22Rv1 (cell line): ENCODE data around the gene CARMIL1.

ENCODE experiments used
- H3K27ac ChIP-seq: fragments of 450-650 bp; 2 replicates; pipeline ENCODE4 v1.5.1; 2017
- CTCF ChIP-seq: fragments of 450-650 bp; IDR thresholded peaks from 2 replicates; pipeline ENCODE4 v1.5.1; 2017; ENCODE audit warnings: mild to moderate bottlenecking
- ZFX ChIP-seq: fragments of 450-650 bp; IDR thresholded peaks from 2 replicates; pipeline ENCODE4 v1.6.1; 2017; ENCODE audit warnings: antibody characterized with exemption, borderline replicate concordance

The CARMIL1 gene

GRCh38 chr6:25366903-25367545, 87.8 kb downstream of the CARMIL1 start:
- no peak overlapping the region for H3K27ac ChIP-seq
- TF ChIP-seq CTCF (no peak), ZFX (no peak)

- no peak for TF ChIP-seq ZFX
- TF ChIP-seq CTCF = no peak
- no peak overlapping the region; the same call in 1 of the 2 replicates for H3K27ac ChIP-seq
Measured at GRCh38 chr6:25369036-25369432, 89.9 kb downstream of the CARMIL1 start.

GRCh38 chr6:25369433-25370177, 90.4 kb downstream of the CARMIL1 start:
- H3K27ac ChIP-seq = peak overlapping the region; percentile 53
- TF ChIP-seq CTCF (no peak), ZFX (no peak)

GRCh38 chr6:25370178-25371036, 91.2 kb downstream of the CARMIL1 start:
- TF ChIP-seq CTCF (no peak), ZFX (no peak)
- peak overlapping the region; percentile 53 for H3K27ac ChIP-seq

GRCh38 chr6:25371037-25371347, 91.8 kb downstream of the CARMIL1 start:
- H3K27ac ChIP-seq = no peak overlapping the region
- TF ChIP-seq ZFX (no peak), CTCF (no peak)

GRCh38 chr6:25375125-25375524, 96.0 kb downstream of the CARMIL1 start:
- no peak for TF ChIP-seq ZFX
- TF ChIP-seq CTCF = no peak
- no peak overlapping the region for H3K27ac ChIP-seq

GRCh38 chr6:25377664-25378063, 98.5 kb downstream of the CARMIL1 start:
- no peak overlapping the region for H3K27ac ChIP-seq

More at GRCh38 chr6:25377664-25378063, 98.5 kb downstream of the CARMIL1 start:
- TF ChIP-seq ZFX = no peak
- TF ChIP-seq CTCF = no peak
